8988T (cell line): Measurements from ENCODE around the gene ICA1.
"Not testable (repeated sequence)": the region's sequence is repeated elsewhere in the genome, so short reads cannot be mapped to it uniquely, and the experiment has no call there.

Source experiments
- DNase-seq: peaks from one replicate; pipeline ENCODE4 v3.0.0; 2011

The ICA1 gene

DNA sequence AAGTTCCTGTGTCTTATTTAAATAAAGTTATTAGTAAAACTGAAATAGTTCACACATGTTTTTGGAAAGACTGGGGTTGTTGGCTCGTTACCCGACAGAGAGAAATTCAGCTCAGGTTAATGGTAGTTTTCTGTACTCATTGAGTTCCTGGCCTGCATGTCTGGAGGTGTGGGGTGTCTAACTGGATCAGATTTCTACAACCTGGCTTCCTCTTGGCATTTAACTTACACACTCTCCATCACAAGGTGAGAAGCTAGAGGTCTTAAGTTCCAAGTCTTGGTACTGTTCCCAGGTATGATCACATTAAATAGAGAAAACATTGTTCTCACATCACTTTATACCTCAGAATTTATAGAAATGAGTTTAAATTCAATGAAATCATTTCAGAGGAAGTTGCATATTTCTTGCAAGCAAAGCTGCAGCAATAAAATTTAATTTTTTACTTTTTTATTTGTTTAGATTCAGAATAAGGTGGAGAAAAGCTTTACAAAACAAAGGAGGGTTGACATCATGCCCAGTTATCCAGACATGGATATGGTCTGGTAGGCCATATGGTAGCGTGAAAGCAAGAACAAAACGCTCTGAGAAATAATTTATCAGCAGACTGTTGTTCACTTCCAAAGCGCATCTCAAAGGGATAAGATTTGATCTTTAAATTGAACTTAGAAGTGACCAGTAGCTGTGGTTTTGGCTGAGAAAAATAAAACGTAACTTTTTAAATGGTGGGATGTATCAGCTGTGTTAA is 172.8 kb downstream of the ICA1 start:
- DNase-seq = no peak

DNA sequence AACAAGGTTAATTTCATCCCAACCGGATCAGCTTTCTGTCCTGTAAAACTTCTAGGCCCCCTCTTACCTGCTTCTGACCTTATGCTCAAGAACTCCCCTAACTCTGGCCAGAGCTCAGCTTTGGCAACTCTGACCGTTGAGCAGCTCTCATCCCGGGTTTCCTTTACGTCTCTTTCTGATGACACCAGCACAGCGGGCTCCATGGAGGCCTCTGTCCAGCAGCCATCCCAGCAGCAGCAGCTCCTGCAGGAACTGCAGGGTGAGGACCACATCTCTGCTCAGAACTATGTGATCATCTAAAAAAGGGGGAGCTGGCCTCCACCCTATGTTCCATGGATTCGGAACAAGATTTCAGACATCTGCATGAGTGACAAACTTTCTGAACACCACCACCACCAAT is 175.7 kb downstream of the ICA1 start:
- DNase-seq = no peak

DNA sequence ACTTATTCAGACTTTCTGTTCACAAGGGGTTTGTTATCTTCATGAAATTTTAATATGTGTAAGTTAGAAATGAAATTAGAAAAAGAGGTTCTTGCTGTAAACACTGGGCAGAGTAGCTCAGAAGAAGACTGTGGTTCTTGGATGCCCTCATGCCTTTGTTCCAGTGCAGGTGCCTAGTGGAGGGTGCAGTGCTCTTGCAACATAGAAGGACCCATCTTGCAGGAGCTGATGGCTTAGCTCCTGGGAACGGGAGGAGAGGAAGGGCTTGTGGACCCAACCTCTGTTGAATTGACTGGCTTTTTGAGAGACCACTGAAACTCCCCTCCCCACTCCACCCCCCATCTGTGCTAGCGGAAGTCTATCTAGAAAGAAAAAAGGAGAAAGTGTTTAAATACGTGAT is 176.5 kb downstream of the ICA1 start:
- DNase-seq = no peak

DNA sequence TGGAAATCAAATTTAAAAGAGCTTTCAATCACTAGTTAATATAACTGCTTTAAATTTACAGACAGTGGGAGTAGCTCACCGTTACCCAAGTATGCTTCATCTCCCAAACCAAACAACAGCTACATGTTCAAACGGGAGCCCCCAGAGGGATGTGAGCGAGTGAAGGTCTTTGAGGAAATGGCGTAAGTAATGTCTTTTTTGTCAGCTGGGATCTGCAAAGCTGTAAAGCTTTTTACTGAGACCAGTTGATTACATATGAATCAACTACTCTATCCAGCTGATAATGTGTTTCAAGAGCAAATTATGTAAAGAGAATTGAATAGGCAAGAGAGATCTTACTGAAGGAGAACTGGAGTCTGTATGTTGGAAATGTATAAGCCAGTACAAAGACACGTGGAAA is 177.1 kb downstream of the ICA1 start:
- no peak for DNase-seq

DNA sequence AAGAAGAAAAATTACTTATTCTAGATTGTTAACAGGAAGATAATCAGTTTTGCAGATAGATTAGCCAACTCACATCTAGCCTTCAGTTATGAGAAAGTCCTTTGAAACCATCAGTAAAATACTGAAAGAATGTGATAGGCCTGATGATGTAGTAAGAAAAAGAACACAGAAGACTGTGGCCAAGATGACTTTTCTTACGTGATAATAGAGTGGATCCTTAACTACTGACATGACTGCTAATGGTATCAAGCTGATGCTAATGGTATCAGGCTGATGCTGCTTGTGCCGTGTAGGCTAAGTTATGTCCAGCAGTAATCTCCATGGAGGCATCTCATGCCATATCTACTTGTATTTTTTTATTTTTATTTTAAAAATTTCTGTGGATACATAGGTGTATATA is 179.2 kb downstream of the ICA1 start:
- no peak for DNase-seq

DNA sequence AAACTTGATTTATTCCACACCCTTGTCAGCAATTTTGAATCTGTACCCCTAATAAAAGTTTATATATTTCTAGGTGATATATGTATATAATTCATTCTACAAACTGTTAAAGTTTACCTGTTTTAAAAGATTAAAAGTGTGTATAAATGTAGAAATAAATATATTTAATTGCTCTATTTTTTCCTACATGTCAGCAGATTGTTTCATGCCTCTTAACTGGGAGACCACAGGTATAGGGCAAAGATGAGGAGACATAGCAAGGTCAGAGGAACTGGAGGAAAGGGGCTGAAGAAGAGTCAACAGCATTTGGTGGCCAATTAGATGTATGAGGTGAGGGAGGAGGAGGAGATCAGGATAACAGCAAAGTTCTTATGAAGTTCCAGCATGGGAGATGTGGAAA is 183.5 kb downstream of the ICA1 start:
- no peak for DNase-seq

DNA sequence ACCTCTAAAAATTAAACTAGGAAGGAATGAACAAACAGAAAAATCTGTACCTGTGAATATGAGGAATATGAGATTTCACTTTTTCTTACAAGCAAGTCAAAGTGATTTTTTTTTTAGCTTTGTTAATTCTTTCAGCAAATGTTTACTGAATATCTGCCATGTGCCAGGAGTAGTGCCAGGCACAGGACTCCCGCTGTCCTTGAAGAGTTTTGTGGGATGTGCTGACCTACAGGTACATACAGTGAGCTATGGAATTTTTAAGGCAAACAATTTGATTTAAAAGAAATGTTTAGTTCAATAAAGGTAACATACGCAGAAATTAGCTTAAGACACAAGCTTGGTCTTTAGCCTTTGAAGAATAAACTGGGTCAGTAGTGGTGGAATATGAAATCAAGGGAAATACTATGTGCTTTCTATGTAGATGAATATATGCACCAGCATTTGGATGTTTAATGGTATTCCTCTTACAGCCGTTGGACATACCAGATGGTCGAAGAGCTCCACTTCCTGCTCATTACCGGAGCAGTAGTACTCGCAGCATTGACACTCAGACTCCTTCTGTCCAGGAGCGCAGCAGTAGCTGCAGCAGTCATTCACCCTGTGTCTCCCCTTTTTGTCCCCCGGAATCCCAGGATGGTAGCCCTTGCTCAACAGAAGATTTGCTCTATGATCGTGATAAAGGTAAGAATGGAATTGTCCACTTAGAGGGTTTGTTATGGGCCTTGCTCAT is 191.4 kb downstream of the ICA1 start:
- no peak for DNase-seq

DNA sequence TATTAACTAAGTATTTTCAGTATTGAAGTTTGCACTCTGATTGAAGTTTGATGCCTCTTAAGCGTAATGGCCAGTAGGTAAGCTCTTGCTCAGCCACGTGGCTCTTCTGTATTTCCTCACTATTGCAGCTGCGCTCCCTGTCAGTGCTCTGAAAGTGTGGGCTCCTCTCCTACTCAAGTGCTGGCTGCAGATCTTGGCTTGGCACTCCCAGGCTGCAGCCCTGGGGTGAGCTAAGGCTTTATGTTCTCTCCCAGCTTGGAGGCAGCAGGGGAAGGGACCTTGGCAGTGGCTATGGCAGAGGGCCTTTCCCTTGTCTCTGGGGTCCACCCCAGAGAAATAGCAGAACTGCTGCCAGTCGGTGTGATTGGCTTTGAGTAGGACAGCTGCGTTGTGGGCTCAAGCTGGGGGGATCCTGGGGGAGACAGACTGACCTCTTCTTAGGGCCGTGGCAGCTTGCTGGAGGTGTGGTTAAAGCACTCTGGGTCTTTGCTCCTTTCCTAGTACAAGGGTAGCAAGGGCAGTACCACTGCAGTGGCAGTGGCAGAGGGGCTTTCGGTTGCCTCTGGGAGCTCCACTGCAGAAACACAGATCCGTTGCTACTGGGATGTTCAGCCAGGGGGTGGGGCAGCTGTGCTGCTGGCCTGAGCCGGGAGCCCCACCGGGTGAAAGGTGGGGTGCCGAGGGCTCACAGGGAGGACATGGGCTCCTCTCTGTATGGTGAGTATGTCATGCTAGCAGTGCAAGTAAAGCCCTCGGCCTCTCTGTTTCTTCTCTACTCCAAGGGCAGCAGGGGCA is 192.9 kb downstream of the ICA1 start:
- no peak for DNase-seq

DNA sequence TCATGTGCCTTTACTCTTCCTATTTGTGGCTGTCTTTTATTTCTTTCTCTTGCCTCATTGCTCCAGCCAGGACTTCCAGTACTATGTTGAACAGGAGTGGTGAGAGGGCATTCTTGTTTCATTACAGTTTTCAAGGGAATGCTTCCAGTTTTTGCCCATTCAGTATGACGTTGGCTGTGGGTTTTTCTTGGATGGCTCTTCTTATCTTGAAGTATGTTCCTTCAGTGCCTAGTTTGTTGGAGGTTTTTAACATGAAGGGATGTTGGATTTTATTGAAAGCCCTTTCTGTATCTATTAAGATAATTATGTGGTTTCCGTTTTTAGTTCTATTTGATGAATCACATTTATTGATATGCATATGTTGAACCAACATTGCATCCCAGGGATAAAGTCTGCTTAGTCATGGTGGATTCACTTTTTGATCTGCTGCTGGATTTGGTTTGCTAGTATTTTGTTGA is 196.6 kb downstream of the ICA1 start:
- DNase-seq = no peak

DNA sequence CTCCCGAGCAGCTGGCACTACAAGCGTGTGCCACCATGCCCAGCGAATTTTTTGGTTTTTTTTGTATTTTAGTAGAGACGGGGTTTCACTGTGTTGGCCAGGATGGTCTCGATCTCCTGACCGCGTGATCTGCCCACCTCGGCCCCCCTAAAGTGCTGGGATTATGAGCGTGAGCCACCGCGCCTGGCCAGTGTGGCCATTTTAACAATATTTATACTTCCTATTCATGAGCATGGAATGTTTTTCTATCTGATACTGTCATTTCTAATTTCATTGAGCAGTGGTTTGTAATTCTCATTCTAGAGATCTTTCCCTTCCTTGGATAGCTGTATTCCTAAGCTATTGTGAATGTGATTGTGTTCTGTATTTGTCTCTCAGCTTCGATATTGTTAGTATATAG is 197.1 kb downstream of the ICA1 start:
- DNase-seq = no peak

DNA sequence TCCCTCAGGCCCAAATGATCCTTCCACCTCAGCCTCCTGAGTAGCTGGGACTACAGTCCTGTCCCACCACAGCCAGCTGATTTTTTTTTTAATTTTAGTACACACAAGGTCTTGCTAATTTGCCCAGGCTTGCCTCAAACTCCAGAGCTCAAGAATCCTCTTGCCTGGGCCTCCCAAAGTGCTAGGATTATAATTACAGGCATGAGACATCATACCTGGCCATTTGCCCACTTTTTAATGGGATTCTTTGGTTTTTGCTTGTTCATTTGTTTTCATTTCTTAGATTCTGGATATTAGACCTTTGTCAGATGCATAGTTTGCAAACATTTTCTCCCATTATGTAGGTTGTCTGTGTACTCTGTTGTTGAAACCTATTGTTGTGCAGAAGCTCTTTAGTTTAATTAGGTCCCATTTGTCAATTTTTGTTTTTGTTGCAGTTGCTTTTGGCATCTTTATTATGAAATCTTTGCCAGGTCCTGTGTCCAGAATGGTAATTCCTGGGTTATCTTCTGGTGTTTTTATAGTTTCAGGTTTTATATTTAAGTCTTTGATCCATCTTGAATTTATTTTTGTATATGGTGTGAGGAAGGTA is 198.2 kb downstream of the ICA1 start:
- DNase-seq = no peak

DNA sequence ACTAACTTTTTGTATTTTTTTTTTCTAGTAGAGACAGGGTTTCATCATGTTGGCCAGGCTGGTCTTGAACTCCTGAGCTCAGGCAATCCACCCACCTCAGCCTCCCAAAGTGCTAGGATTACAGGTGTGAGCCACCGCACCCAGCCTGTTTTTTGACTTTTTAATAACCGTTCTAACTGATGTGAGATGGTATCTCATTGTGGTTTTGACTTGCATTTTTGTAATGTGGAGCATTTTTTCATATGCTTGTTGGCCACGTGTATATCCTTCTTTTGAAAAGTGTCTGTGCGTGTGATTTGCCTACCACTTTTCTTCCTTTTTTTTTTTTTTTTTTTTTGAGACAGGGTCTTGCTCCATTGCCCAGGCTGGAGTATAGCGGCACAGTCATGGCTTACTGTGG is 198.7 kb downstream of the ICA1 start:
- not testable (repeated sequence) for DNase-seq
